Measurements from ENCODE around the gene NAE1.
"Not testable (repeated sequence)": the region's sequence is repeated elsewhere in the genome, so short reads cannot be mapped to it uniquely, and the experiment has no call there.

NAE1 gene

DNA sequence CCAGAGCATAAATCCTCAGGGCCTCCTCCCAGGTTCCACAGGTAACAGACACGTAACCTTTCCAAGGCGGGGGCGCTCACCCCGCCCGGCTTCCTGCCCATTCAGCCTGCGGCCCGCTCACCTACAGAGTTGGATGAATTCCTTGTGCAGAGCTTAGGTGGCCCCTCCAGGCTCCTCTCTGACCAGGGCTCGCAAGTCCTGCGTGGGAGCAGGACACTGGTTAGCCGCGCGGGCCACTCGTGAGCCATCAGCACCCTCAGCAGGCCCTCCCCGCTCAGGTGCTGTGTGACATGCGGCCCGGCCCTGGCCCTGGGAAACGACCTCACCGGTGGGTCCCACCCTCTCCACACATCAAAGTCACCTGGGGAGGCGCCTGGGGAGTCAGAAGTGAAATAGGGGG, 29.9 kb downstream of the NAE1 start:
- DNase-seq = no peak

GRCh38 chr16:66798161-66798560, 32.6 kb downstream of the NAE1 start:
- no peak for DNase-seq

GRCh38 chr16:66793984-66794383, 36.8 kb downstream of the NAE1 start:
- not testable (repeated sequence) for DNase-seq

DNA sequence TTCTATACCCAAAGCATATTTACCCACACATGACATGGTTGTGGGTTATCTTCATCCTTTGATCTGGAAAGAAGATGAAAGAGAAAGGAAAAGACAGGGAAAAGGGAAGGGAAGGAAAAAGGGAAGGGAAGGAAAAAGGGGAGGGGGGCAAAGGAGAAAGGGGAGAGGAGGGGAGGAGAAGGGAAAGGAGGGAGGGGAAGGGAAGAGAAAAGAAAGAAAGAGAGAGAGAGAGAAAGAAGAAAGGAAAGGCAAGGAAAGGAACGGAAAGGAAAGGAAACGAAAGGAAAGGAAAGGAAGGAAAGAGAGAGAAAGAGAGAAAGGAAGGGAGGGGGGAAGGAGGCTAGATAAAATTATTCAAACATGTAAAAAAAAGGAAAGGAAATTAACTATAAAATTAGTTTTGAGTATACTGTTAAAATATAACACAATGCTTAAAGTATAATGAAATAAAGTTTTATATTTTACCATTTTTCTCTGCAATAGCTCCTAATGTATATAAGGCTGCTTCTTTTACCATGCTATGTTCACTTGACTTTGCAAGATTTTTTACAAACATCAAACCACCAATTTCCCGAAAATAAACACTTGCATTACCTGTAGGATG, 40.5 kb downstream of the NAE1 start:
- no peak for DNase-seq

- no peak for DNase-seq
Measured at GRCh38 chr16:66787427-66787826, 43.3 kb downstream of the NAE1 start.

DNA sequence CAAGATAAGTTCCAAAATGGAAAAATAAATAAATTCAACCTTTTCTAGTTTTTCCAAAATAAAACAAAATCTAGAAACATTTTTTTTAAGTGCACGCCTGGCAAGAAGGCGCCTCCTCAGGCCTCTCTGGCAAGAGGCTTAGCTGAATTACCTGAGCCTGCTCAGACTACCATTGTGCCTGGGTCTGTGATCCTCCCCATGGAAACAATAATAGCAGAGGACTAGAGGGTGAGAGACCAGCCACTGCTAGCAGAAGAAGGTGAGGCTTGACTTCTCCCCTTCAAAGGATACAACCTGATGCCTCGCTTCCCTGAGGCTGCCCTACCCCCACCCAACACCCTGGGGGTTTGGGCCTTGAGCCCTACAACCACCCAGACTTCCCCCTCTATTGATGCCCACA, 44.2 kb downstream of the NAE1 start:
- DNase-seq = no peak

DNA sequence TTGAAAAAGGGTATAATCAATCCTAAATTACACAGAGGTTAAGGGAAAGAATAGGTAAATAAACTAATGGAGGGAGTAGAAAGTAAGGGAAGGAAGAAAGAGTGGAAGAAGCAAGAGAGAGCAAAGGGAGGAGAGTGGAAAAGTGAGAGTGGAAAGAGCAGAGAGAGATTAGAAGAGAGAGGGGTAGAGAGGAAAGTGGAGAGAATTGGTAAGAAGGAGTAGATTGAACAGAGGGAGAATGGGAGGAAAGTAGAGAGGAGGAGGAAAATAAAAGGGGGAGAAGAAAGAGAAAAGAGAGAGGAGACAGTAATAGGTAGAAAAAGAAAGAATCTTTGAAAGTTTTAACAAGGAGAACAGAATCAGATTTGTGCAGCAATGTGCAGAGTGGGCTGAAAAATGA, 54.3 kb downstream of the NAE1 start:
- no peak for DNase-seq

- DNase-seq = no peak
Measured at GRCh38 chr16:66774981-66775380, 55.8 kb downstream of the NAE1 start.

- DNase-seq = no peak
Measured at GRCh38 chr16:66758086-66758485, 72.7 kb downstream of the NAE1 start.

DNA sequence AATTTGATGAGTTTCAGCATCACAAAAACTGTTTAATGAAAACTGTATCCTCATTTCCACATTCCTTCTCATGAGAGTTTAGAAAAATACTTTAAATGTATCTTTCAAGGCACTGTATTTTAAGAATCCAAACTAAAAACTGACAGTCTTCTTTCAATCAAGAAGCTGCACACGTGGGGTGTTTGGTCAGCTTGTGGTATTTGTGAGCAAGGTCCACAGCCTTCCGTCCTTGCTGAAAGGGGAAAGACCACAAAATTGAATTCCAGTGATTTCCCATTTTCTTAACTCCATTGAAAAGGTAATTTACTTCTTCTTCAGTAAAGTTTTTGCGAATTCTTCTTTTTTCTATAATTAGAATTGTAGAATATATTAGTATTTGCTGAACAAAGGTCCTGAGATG, 76.0 kb downstream of the NAE1 start:
- no peak for DNase-seq

GRCh38 chr16:66754211-66754610, 76.6 kb downstream of the NAE1 start:
- no peak for DNase-seq

GRCh38 chr16:66752958-66753357, 77.8 kb downstream of the NAE1 start:
- DNase-seq = no peak
